KMS-11 (cell line): Measurements from ENCODE around the gene NSG2.

Source experiments
- H2AFZ ChIP-seq: fragments of 200-600 bp; sonication (generic); 2 replicates; pipeline ENCODE4 v1.6.1; 2016; ENCODE audit warnings: antibody characterized with exemption, mixed run types, low read depth
- H3K27ac ChIP-seq: fragments of 200-600 bp; sonication (generic); 2 replicates; pipeline ENCODE4 v1.6.1; 2016; ENCODE audit warnings: mild to moderate bottlenecking, mixed run types
- H3K27me3 ChIP-seq: fragments of 200-600 bp; sonication (generic); 2 replicates; pipeline ENCODE4 v1.6.1; 2017; ENCODE audit warnings: mild to moderate bottlenecking, low read depth, mixed run types, moderate library complexity; ENCODE audit not compliant: insufficient read depth
- H3K36me3 ChIP-seq: fragments of 200-600 bp; sonication (generic); 2 replicates; pipeline ENCODE4 v1.6.1; 2017; ENCODE audit warnings: mild to moderate bottlenecking, mixed run types; ENCODE audit not compliant: insufficient read depth
- H3K4me1 ChIP-seq: fragments of 200-600 bp; sonication (generic); 2 replicates; pipeline ENCODE4 v1.6.1; 2016; ENCODE audit warnings: mild to moderate bottlenecking, low read depth, mixed run types; ENCODE audit not compliant: poor library complexity, severe bottlenecking
- H3K4me2 ChIP-seq: fragments of 200-600 bp; sonication (generic); 2 replicates; pipeline ENCODE4 v1.7.0; 2016; ENCODE audit warnings: mild to moderate bottlenecking, mixed run types
- H3K4me3 ChIP-seq: fragments of 200-600 bp; sonication (generic); IDR thresholded peaks from 2 replicates; pipeline ENCODE4 v1.6.1; 2017; ENCODE audit warnings: low read depth, low read length, mixed read lengths; ENCODE audit not compliant: insufficient read depth
- H3K79me2 ChIP-seq: fragments of 200-600 bp; sonication (generic); 2 replicates; pipeline ENCODE4 v1.6.1; 2016; ENCODE audit warnings: low read depth, mixed run types; ENCODE audit not compliant: insufficient read depth
- H3K9ac ChIP-seq: fragments of 200-600 bp; sonication (generic); 2 replicates; pipeline ENCODE4 v1.6.1; 2016; ENCODE audit warnings: mild to moderate bottlenecking, mixed run types
- H4K20me1 ChIP-seq: fragments of 200-600 bp; sonication (generic); 2 replicates; pipeline ENCODE4 v1.6.1; 2016; ENCODE audit warnings: mild to moderate bottlenecking, mixed run types; ENCODE audit not compliant: insufficient read depth
- TF ChIP-seq, protein P1 (sequence below): fragments of 200-600 bp; sonication (generic); conservative IDR thresholded peaks from 2 replicates; pipeline ENCODE4 v1.6.1; 2017; ENCODE audit warnings: low read depth, mild to moderate bottlenecking, antibody characterized with exemption, low read length, moderate library complexity, mixed read lengths

Gene NSG2

DNA sequence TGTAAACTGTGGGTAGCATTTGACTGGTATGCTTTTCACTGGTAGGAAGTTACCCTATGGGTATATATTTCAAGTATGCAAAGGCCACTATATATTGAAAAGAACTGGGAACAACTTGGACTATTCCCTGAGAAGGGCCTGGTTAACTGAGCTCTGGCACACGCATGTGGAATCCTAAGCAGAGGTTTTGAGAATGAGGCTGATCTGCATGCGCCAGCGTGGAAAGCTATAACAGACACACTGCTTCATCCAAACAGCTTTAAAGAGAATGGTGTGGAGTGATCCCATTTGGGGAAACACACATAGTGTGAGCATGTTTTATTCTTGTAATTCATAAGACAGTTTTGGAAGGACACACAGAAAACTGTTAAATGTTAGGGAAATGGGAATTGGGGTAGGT is 8.4 kb downstream of the NSG2 start:
- Histone ChIP-seq H3K27me3 (no peaks in the 10 kb centered on the region), H3K4me1 (peaks cover 14% of the 10 kb centered on the region), H2AFZ (no peak overlapping the region), H3K27ac (no peak overlapping the region), H3K79me2 (no peaks in the 10 kb centered on the region), H3K9ac (no peak overlapping the region), H3K36me3 (no peaks in the 10 kb centered on the region), H3K4me2 (no peak overlapping the region), H3K4me3 (no peak overlapping the region), H4K20me1 (no peaks in the 10 kb centered on the region)
- TF ChIP-seq, protein P1, sequence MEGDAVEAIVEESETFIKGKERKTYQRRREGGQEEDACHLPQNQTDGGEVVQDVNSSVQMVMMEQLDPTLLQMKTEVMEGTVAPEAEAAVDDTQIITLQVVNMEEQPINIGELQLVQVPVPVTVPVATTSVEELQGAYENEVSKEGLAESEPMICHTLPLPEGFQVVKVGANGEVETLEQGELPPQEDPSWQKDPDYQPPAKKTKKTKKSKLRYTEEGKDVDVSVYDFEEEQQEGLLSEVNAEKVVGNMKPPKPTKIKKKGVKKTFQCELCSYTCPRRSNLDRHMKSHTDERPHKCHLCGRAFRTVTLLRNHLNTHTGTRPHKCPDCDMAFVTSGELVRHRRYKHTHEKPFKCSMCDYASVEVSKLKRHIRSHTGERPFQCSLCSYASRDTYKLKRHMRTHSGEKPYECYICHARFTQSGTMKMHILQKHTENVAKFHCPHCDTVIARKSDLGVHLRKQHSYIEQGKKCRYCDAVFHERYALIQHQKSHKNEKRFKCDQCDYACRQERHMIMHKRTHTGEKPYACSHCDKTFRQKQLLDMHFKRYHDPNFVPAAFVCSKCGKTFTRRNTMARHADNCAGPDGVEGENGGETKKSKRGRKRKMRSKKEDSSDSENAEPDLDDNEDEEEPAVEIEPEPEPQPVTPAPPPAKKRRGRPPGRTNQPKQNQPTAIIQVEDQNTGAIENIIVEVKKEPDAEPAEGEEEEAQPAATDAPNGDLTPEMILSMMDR, result no peak

DNA sequence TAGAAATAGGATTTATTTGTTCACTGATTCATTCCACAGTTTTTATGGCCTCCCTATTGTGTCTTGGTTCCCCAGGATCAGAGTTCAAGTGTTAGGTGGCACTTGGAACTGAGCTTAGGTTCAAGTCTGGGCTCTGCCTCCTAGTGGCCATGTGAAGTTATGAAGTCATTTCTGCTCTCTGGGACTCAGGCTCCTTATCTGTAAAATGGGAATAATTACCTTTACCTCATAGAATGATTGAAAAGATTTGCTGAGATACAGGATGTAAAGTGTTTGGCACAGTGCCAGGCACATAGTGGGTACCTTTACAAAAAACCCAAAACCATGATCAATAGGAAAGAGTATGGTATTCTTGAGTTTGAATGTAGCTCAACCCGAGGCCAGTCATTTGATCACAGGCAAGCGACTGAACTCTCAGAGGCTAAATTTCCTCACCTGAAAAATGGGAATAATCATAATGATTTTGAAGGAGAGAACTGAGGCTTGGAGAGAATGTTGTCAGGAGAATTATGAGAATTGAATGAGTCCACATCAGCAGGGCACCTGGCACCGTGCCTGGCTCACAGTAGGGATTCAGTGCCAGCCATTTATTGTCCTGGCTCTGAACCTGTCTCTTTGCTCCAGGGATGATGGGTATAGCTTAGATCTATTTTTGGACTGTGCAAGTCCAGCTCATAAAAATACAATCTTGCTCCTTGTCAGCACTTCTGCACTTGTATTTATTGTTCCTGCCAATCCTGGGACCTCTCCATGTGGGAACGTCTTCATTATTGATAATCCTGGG is 10.8 kb downstream of the NSG2 start:
- H3K36me3 ChIP-seq, result no peaks in the 10 kb centered on the region
- H3K27me3 ChIP-seq, result no peaks in the 10 kb centered on the region
- no peak overlapping the region for H3K9ac ChIP-seq
- H3K4me1 ChIP-seq, result peaks cover 23% of the 10 kb centered on the region
- H3K4me2 ChIP-seq, result no peak overlapping the region
- no peaks in the 10 kb centered on the region for H4K20me1 ChIP-seq
- no peaks in the 10 kb centered on the region for H3K79me2 ChIP-seq
- no peak overlapping the region for H2AFZ ChIP-seq
- TF ChIP-seq, protein P1, result no peak
- no peak overlapping the region for H3K4me3 ChIP-seq
- H3K27ac ChIP-seq, result no peak overlapping the region

DNA sequence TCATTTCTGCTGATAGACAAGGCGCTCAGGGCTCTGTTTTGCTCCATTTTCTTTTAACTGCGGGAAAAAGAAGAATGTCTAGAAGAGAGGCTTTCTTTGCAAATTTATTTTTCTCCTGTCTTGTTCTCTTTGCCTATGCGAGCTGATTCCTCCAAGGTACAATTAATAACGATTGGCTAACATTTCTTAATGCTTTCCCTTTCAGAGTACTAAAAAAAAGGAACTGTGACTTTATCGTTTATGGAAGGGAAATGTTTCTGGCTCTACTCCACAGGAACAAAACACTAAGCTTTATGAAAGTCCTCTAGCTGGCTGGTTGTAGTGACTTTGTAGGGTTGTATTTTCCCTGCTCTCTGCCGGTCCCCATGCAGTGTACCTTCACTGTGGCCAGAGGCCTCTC is 11.7 kb downstream of the NSG2 start:
- no peaks in the 10 kb centered on the region for H4K20me1 ChIP-seq
- H3K27me3 ChIP-seq, result no peaks in the 10 kb centered on the region
- TF ChIP-seq, protein P1, result no peak
- H3K4me1 ChIP-seq, result peaks cover 23% of the 10 kb centered on the region
- no peak overlapping the region for H3K4me2 ChIP-seq
- H3K9ac ChIP-seq, result no peak overlapping the region
- H3K36me3 ChIP-seq, result no peaks in the 10 kb centered on the region
- no peaks in the 10 kb centered on the region for H3K79me2 ChIP-seq
- no peak overlapping the region for H2AFZ ChIP-seq
- H3K27ac ChIP-seq, result no peak overlapping the region
- H3K4me3 ChIP-seq, result no peak overlapping the region

DNA sequence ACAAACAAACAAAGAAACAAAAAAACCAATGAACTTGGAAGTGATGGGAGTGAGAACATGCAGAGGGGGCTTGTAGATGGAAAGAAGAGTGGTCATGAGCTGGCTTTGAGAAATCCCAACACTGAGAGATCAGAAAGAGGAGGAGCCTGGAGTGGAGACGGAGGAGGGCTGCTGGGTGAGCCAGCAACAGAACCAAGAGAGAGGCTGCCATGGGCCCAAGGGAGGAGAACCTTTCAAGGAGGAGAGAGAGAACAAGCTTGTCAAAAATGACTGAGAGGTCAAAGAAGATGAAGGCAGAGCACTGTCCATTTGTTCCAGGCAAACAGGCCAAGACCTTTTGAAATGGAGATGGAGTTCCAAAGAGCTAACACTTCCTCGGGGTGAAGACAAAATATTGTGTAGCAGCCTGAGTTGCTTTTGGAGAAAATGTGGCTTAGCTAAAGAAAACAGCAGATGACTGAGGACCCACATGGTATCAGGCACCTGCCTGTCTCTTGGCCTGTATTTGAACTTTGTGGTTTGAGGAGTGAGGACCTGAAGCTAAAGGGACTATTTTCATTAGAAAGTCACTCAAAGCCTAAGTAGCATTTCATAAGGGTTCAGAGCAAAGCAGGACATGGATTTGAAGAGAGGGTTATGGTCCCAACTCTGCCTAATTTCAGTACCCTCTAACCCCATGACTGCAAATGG is 13.1 kb downstream of the NSG2 start:
- TF ChIP-seq, protein P1, result no peak

More for the DNA sequence above, 13.1 kb downstream of the NSG2 start:
- Histone ChIP-seq H3K27me3 (no peaks in the 10 kb centered on the region), H3K36me3 (no peaks in the 10 kb centered on the region), H3K79me2 (no peaks in the 10 kb centered on the region), H2AFZ (no peak overlapping the region), H3K9ac (no peak overlapping the region), H3K27ac (no peak overlapping the region), H3K4me3 (no peak overlapping the region), H3K4me1 (peaks cover 23% of the 10 kb centered on the region), H3K4me2 (peak overlapping the region; percentile 43), H4K20me1 (no peaks in the 10 kb centered on the region)
